GM18517 (cell line): ENCODE data around the gene TMEM161A.
"Not testable (repeated sequence)": the region's sequence is repeated elsewhere in the genome, so short reads cannot be mapped to it uniquely, and the experiment has no call there.

ENCODE experiments used
- ATAC-seq: cut with Tn5 transposase; IDR thresholded peaks from one replicate; pipeline ENCODE4 v1.9.1; 2021; ENCODE audit warnings: mild to moderate bottlenecking, moderate library complexity; ENCODE audit not compliant: unreplicated experiment

The TMEM161A gene

DNA sequence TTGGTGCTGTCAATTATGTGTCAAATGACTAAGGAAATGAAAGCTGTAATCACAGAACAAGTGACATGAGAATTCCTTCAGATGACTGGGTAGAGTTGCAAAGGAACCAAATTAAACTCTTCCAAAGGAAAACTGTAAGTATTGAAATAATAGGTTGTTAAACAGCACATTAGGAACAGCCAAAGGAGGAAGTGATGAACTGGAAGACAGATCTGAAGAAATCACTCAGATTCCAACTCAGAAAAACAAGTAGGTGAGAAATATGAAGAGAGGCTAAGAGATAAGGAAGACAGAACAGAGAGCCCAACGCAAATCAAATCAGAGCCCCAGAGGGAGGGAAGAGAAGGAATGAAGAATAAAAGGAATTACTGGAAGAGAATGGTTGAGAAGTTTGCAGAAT, 15.4 kb downstream of the TMEM161A start:
- no peak for ATAC-seq

DNA sequence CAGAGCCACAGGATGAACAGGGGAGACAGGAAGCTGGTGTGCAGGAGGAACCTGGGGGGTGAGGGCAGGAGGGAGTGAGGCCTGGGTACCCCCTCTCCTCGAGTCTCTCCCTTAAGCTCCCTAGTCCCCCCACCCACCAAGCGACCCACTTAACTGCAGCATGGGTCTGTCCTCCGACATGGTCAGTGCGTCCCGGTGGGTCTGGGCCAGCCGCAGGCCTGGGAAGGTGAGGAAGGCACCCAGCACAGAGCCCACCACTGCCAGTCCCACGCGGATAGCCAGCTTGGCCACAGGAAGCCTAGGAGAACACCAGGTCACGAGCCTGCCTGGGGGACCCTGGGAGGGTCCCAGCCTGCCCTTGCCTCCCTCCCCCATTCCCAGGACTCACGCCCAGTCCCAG, 16.9 kb downstream of the TMEM161A start:
- no peak for ATAC-seq

DNA sequence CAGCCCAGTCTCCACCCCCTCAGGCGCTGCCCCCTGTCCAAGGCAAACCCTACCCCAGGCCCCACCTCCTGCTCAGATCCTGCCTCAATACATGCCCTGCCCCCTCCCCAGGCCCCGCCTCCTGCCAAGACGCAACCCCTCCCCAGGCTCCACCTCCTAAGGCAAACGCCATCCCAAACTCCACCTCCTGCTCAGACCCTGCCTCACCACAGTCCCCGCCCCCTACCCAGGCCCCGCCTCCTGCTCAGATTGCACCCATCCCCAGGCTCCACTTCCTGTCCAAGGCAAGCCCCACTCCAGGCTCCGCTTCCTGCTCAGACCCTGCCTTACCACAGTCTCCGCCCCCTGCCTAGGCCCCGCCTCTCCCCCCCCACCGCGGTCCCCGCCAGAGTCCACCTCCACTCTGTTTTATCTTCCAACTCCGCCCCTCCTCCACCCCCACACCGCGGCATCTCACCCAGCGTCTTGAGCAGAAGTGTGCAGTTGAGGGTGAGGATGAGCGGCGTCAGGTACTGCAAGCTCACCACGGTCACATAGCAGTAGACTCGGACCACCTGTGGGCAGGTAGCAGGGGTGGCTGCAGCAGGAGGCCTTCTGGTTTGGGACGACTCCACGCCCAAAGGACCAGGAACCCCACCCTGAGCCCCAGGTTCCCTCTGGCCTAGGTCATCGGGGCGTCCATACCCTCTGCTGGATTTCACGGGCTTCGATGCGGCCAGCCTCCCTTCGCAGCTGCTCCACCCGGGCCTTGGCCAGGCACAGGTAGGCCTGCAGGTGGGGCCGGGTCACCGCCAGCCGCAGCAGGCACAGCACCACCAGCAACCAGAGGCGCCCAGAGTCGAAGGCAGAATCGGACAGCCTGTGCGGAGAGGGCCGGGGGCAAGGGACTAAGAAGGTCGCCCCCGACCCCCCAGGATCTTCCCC, 17.7 kb downstream of the TMEM161A start:
- no peak for ATAC-seq

DNA sequence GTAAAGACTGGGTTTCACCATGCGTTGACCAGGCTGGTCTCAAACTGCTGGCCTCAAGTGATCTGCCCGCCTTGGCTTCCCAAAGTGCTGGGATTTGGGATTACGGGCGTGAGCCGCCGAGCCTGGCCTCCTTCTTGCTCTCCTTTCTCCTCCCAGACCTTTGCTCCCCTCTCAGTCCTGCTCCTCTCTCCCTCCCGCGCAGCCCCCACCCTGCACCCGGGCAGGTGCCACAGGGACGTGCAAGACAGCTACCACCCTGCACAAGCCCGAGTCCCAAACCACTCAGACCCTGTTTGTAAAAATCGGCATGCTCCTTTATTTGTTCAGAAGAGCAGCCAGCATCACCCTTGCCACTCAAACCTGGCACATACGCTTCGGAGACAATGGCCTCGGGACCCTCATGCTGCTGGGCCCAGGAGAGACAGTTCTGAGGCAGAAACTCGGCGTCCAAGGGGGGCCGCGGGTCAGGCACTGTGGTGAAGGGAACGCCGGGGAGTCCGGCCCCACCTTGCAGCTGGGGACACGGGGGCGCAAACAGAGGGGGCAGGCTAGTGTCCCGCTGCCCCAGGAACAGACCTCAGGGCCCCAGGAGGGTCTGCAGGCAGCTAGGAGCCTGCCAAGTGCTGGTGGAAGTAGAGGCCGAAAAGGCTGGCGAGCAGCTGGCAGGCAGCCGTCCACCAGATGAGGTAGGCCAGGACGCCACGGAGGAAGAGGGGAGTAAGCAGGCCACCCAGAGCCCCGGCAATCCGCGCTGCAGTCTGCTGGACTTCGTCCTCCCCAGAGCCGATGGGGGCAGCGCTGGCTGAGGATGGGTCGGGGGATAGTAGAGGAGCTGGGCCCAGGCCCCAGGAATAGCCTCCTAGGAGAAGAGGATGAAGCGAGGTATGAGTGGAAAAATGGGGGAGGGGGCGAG, 18.7 kb downstream of the TMEM161A start:
- ATAC-seq = no peak

DNA sequence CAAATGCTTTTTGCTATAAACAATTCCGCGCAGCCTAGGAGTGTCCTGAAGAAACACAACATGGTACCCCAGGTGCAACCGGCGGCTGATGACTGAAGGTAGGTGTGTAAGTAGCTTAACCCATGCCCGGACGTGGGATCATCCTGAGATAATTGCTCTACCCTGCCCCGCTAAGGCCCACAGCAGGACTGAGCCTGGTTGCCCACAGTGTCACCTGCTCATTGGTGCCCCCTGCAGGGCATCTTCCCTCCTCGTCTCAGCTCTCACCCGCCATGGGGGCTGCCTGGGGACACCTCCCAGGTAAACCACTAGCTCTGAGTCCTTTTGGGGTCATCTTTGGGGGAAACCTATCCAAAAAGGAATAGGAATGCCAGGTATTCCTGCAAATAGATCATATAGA, 22.3 kb downstream of the TMEM161A start:
- ATAC-seq = no peak

DNA sequence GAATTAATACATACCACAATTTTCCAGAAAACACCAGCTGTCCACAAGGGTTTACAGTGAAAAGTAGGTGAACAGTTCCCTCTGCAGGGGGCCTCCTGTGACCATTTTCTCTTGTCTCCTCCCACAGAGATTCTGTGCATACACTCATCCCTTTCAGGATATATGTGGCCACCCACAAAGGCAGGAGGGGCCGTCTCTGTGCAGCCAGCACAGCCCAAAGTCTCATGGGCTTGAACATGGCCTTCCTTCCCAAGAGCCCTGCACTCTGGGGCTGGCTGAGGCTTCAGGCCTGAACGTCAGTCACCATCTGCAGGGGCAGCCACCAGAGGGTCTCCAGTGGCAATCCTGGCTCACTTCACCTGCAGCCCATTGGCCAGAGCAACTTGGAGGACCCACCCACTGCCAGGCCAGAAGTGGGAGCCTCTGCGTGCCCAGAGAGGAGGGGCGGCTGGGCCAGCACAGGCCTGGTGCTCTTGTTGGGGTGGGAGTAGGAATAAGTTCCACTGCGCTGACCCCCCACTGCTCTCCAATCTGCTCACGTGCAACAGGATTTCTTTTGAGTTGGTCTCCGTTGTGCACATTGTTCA, 25.1 kb downstream of the TMEM161A start:
- no peak for ATAC-seq

DNA sequence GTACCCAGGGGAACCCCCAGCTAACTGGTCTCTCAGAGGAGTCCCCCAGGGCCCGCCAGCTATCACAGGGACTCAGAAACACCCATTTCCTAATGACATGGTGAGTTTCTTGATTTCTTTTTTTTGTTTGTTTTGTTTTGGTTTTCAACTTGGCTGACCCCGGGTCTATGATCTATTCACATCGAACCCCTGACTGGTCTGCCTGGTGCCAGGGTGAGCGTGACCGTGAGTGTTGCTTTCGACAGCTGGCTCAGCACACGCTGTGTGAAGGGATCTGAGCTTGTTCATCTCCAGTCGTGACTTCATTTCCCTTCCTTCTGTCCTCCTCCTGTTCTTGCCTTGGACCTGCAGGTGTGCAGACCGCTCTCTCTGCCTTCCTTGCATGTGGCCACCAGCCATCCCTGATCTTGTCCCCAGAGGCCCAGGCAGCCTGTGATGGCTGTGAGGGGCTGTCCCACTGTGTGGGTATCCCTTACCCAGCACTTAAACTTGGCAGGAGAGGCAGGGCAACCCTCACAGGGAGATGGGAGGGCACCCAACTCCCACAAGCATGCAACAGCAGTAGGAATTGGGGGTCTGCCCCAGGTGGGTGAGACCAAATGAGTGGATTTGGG, 26.2 kb downstream of the TMEM161A start:
- no peak for ATAC-seq

DNA sequence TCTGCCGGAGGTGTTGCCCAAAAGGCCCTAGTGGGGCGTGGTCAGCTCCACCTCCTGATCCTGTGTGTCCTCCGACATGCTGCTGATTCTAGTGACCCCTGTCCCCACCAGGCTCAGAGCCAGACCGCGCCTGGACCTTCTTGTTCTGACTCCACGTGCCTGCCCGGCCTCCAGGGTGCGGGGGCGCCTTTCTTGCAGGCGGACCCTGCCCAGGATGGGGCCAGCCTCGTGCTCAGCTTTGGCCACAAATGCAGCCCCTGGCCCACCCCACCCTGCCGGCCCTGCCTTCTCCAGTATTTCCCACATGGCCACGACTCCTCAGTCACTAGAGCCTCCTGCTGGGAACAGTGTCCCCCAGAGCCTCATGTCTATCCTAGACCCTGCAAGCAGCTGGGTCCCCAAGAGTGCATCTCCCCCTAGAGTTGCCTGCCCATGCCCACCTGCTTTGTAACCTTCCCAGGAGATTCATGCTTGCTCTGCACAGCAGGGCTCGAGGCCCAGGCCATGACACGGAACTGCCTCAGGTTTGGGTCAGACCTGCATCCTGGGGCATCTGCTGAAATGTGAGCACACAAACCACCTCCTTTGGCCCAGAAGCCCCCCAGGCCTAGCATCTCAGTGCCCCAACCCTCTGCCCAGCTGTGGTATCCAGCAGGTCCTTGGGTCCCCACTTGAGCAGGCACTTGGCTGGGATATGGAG, 27.0 kb downstream of the TMEM161A start:
- ATAC-seq = no peak

DNA sequence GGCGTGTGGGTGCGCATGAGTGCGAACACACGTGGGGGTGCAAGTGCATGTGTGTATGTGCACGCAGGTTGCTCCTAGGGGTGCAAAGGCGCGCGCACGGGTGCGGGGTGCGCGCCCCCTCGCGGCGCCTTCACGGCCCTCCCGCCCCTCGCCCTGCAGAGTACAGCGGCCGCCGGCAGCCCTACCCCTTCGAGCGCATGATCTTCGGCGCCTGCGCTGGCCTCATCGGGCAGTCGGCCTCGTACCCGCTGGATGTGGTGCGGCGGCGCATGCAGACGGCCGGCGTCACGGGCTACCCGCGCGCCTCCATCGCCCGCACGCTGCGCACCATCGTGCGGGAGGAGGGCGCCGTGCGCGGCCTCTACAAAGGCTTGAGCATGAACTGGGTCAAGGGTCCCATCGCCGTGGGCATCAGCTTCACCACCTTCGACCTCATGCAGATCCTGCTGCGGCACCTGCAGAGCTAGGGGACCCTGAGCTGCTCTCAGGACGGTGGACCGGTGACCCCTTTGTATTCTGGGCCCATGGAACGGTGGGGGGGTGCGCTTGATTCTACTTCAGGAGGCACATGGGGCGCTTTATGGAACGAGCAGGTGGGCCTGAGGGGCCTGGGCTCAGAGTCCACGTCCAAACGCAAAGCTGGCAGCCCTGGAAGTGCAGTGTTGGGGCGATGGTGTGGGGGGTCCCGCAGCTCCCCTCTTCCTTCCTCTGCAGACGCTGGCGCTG, 27.7 kb downstream of the TMEM161A start:
- no peak for ATAC-seq

DNA sequence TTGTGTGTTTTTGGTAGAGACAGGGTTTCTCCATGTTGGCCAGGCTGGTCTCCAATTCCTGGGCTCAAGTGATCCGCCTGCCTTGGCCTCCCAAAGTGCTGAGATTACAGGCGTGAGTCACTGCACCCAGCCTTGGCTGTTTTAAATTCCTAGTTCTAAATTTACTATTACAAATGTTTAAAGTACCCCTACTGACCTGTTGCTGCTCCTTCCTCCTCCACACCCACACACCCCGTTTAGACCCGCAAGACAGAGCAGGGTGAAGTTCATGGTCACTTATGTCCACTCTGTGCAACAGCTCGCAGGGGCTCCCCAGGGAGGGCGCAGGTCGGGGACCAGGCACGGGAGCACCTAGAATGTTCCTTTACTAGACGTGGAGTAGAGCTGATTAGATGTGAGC, 28.7 kb downstream of the TMEM161A start:
- ATAC-seq = no peak

DNA sequence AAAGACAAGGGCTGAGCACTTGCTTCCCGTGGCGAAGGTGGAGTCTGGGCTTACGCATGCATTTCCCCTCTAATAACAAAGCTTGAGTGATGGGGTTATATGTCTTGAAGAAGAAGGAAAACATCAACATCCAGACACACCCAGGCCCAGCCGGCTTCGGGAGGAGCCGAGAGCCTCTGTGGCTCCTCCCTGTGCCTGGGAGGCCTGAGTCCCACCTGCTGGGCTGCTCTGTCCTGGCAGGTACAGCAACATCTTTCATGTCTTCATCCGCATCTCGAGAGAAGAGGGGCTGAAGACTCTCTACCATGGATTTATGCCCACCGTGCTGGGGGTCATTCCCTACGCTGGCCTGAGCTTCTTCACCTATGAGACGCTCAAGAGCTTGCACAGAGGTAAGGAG, 30.6 kb downstream of the TMEM161A start:
- no peak for ATAC-seq

DNA sequence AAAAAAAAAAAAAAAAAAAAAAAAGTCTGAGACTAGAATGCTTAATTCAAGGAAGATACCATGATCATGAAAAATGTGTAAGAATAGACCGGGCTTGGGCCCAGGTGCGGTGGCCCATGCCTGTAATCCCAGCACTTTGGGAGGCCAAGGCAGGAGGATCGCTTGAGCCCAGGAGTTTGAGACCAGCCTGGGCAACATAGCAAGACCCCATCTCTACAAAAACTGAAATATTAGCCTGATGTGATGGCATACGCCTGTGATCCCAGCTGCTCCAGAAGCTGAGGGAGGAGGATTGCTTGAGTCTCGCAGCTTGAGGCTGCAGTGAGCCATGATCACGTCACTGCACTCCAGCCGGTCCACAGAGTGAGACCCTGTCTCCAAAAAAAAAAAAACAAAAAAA, 31.3 kb downstream of the TMEM161A start:
- not testable (repeated sequence) for ATAC-seq

DNA sequence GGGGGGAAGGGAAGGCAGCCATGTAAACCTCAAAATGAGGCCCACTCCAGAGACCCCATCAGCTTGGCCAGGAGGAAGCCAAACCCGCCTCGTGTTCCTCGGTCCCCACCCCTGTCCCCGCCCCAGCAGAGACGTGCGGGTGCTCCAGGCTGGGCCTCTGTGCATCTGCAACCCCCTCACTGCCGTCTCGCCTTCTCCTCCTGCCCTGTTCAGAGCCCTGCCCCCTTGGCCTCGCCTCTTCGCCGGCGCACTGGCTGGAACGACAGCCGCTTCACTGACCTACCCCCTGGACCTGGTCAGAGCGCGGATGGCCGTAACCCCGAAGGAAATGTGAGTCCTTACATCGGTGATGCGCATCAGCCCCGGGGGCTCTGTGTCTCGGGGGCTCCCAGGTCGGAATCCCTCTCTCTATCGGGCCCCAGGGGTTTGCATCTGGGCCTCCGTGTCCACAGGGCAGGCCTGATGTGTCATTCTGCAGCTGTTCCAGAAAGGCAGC, 32.2 kb downstream of the TMEM161A start:
- ATAC-seq = no peak

DNA sequence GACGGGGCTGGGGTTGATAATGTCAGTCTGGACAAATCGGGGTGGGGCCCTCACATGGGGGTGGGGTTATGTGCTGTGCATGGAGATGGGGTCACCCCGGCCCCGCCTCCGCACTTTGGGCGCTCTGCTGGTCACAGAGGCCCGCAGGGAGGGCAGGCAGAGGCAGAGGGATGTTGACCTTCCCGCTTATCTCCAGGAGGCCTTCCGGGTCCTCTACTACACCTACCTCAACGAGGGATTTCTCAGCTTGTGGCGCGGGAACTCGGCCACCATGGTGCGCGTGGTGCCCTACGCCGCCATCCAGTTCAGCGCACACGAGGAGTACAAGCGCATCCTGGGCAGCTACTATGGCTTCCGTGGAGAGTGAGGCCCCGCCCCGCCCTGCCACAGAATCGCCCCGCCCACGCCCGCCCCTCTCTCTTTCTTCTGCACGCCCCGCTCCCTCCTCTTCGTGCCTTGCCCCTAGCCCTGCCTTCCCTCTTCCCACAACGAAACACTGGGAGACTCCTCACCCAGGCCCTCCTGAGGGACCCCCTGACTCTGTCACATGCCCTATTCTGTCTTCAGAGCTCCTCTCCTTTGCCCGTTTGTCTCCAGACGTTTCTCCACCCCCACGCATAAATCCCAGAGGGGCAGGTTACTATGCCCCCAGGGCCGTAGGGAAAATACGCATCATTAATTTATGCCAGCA, 32.8 kb downstream of the TMEM161A start:
- ATAC-seq = no peak

DNA sequence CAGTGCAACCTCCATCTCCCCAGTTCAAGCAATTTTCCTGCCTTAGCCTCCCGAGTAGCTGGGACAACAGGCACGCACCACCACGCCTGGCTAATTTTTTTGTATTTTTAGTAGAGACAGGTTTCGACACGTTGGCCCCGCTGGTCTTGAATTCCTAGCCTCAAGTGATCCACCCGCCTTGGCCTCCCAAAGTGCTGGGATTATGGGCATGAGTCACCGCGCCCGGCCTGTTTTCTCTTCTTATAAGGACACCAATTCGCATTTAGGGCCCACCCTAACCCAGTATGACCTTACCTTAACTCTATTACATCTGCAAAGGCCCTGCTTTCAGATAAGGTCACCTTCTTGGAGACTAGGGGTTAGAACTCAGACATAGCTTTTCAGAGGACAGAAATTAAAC, 35.1 kb downstream of the TMEM161A start:
- no peak for ATAC-seq

DNA sequence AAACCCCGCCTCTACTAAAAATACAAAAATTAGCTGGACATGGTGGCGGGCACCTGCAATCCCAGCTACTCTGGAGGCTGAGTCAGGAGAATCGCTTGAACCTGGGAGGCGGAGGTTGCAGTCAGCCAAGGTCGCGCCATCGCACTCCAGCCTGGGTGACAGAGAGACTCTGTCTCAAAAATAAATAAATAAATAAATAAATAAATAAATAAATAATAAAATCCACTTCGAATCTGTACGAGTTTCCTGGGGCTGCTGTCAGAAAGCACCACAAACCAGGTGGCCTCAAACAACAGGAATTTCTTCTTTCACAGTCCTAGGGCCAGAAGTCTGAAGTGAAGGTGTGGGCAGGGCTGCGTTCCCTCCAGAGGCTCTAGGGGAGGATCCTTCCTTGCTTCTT, 35.7 kb downstream of the TMEM161A start:
- ATAC-seq = not testable (repeated sequence)

DNA sequence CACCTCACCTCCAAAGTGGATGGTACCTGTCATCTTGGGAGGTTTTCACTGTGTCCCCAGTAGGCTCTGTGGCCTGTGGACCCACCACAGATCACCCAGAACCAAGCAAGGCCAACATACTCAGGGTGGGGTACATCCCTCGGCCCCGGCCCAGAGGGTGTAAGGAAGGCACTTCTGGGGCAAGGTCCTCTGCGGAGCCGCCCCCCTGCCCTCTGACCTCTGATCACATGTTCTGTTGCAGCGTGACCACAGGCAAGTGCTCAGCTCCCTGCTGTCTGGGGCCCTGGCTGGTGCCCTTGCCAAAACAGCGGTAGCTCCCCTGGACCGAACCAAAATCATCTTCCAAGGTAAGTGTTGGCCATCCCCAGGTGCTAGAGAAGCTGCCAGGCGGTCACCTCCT, 36.7 kb downstream of the TMEM161A start:
- no peak for ATAC-seq

DNA sequence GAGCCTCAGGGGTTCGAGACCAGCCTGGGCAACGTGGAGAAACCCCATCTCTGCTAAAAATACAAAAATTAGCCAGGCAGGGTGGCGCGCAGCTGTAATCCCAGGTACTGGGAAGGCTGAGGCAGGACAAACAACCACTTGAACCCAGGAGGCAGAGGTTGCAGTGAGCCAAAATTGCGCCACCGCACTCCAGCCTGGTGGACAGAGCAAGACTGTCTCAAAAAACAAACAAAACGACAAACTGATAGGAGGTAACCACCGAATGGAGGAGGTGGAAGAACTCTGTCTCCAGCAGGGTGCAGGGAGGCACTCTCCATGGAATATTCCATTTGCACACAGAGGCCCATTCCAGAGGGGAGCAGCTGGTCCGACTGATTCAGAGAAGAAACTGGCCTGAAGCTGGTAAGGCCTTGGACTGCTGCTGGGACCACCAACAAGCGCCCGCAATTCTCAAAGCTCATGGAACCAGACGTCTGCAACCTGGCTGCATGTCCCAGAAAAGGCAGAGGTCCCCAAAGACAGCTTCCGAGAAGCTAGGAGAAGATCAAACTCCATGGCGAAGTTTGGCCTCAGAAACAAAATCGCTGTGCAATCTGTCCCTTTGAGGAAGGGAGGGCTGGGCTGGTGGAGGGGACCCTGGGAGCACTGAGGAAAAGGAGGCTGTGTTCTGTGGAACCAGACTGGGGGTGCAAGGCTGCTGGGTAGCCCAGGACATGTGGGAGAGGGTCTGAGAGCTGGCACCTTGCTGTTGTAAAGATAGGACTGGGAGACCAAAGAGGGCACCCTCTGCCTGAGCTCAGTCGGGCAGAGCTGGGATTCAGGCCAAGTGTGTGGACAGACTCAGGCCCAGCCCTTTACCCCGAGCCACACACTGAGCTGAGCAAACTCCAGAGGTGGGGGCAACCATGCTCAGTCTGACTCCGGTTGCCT, 39.3 kb downstream of the TMEM161A start:
- ATAC-seq = no peak
